ENCODE data around the gene CCDC148.

Gene CCDC148

DNA sequence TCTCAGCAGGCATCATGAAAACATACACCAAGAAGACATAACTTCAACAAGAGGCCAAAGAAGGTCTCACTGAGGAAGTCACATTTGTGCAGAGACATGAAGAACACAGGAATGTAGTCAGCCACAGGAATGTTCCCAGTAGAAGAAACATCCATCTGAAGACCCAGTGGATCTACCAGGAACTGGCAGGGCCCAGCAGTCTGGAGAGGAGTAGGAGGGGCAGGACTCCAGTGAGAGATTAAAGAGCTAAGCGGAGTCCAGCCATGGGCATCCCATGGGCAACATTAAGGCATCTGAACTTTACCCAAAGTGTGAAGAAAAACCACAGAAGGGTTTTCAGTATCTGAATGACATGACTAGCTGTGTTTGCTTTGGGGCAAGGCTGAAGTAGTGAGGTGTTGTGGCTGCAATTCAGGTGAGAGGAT is 251.8 kb downstream of the CCDC148 start:
- DNase-seq: no peak

DNA sequence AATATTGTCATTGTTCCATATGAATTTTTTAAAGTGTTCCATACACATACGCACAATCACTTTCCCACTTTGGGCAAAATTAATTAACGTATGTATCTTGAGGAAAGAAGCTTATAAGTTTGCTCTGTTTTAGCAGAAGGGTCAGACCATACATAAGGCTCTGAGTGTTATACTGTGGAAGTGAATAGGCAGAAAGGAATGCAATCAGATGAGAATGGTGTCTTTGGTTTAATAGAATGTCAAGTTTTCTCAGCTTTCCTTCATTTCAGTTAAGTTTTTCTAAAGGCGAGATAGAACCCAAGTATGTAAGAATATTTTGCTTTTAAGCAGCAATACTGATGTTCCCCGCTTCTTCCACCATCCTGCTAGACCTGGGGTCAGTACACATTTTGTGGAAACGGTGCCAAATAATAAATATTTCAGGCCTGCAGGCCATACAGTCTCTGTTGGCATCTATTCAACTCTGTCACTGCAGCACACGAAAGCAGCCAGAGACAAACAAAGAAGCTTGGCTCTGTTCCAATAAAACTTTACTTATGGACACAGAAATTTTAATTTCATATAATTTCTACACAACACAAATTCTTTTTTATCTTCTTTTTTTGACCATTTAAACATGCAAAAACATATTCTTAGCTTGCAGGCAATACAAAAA is 254.3 kb downstream of the CCDC148 start:
- DNase-seq: no peak

DNA sequence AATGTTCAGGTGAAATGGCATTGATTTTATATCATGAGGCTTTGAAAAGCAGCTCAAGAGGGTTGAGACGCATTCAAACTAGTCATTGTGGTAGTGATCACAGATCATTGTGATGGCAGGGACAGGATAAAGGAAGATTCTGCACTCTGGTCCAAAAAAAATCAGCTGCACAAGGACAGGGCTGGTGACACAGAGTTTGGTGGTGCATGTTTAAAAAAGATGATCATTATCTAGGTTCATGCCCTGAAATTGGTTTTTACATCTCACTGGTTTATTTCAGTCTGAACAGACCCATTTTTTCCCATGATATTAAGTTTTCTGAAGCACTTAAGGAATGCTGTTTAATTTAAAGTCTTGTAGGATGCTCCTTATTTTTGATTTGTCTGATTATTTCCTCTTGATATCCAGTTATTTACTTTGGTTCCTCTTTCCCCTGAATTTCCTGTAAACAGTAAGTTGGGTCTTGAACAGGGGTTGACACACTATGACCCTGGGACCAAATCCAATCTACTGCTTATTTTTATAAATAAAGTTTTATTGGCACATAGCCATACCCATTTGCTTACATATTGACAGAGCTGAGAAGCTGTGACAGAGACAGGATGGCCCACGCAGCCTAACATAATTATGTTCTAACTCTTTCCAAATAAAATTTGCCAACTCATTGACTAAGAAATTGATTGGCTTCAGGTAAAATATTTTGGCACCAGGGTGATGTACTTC is 256.5 kb downstream of the CCDC148 start:
- no peak for DNase-seq

- no peak for DNase-seq
Observed at GRCh38 chr2:158197940-158198339, 258.6 kb downstream of the CCDC148 start.

DNA sequence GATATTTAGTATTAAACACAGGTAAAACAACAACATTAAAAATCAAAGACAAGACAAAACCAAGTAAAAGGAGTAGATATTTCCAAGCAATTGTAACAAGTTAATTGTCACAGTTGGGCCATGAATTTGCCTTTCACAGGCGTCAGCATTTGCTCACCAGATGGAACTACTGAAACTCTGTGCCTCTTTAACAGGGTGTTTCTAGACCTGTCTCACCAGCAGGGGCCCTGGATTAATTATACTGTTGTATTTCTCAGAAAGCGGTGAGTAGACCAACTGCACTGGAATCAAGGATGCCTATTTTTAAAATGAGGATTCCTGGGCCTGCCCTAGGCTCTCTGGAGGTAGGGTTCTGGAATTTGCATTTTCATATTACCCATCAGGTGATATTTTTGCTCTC is 262.3 kb downstream of the CCDC148 start:
- DNase-seq: no peak

- DNase-seq: no peak
Observed at GRCh38 chr2:158192515-158193443, 263.8 kb downstream of the CCDC148 start.

GRCh38 chr2:158191076-158191895 is 265.3 kb downstream of the CCDC148 start:
- DNase-seq: no peak

DNA sequence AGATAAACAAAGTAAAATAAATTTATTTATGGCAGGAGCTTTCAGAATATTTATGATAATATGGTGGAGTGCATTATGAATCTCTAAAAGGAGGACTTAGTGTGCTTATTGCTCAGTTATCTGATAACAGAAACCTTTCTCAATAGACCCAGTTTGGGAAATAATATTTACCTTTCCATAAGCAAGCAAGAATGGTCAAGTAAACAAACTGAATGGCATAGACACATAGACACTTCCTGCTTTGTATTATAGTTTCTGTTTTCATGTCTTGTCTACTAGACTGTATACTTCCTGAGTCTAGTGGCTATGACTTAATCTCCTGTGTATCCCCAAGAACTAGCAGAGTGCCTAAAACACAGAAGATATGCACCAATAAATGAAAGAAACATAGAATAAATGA is 267.0 kb downstream of the CCDC148 start:
- DNase-seq: no peak

DNA sequence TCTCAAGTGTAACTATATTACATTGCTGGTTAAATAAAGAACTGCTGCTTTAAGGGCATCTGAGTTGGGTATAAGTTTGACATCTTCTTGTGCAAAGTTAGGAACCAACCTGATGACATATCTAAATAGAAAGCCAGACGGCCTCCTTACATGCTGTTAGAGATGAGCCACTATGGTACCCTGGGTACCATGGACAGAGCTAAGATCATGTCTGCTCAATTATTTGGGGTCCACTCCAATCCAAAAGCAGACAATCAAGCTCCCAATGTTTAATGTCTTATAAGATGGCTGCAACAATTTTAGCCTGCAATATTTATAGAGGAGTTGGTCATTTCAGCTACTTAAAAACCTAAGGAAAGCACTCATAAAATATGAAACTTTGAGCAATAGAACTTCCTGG is 268.6 kb downstream of the CCDC148 start:
- no peak for DNase-seq

DNA sequence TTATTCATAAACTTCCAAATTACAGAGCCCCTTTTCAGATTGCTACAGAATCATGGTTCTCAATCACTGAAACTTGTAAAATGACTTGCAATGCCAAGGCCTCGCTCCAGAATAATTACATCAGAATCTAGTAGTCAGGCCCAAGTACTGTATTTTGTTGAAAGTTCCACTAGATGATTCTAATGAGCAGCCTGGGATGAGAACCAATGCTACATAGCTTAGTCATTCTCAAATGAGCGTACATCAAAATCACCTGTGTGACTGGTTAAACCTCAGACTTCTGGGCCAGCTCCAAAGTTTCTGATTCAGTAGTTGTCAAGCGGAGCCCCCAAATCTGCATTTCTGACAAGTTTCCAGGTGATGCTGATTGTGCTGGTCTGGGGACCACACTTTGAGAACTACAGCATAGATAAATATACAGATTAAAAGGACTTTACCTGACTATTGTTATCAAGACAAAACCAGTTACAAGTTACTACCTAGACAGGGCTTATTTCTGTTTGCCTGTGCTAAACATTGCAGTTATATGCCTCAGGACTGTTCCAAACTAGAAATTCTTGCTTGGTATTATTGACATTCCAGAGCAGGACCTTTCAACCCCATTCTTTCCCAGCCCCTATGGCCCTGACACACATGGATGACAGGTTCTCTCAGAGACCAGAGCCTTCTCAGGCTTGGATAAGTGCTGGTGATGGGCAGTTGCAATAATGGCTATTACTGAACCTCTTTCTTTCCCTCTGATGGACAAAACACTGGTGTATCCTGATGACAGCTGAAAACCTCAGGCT is 271.8 kb downstream of the CCDC148 start:
- no peak for DNase-seq

DNA sequence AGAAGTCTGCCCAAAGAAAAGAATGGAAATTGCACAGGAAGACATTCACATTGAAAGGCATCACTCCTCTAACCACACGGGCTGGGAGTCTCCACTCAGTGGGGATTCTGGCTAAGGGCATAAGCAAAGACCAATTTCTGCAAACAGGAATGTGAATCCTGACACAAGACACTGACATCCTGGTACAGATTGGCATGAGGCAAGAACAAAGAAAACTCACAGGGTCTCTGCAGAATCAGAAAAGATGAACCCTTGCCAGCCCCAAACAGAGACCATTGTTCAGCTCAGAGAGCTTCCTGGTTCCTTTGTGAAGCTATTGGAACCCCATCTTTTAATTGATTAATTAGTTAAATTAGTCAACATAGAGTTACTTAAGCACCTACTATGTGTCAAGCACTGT is 272.6 kb downstream of the CCDC148 start:
- DNase-seq: no peak

- no peak for DNase-seq
Observed at GRCh38 chr2:158182676-158183295, 273.8 kb downstream of the CCDC148 start.

GRCh38 chr2:158181171-158181570 is 275.4 kb downstream of the CCDC148 start:
- DNase-seq: no peak

- DNase-seq: no peak
Observed at GRCh38 chr2:158179660-158180059, 276.9 kb downstream of the CCDC148 start.

- DNase-seq: no peak
Observed at GRCh38 chr2:158178646-158179045, 277.9 kb downstream of the CCDC148 start.

DNA sequence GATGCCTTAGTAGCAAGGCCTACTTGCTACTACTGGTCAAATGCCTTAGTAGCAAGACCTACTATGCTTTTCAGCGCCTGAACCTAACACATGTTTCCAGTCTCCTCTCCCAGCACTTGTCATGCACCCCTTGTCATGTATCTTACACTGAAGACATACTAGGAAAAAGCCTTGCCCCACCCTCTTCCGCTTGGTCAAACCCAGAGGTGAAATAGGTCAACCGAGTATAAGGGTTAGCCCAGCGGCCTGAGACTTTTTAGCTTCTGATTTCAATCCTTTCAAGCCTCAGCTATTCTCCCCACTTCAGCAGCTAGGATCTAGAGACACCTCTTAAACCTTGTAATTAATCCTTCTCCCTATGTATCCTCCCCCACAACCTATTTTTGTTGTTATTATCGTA is 281.6 kb downstream of the CCDC148 start:
- DNase-seq: no peak

DNA sequence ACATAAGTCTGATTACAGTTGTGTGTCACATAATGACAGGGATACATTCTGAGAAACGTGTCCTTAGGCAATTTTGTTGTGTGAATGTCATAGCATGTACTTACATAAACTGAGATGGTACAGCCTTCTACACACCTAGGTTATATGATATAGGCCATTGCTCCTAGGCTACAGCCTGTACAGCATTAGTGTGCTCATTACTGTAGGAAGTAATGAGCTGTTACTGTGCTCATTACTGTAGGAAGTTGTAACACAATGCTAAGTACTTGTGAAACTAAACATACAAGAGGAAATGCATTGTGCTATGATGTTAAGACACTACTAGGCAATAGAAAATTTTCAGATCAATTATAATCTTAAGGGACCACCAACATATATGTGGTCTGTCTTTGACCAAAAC is 282.1 kb downstream of the CCDC148 start:
- DNase-seq: no peak

DNA sequence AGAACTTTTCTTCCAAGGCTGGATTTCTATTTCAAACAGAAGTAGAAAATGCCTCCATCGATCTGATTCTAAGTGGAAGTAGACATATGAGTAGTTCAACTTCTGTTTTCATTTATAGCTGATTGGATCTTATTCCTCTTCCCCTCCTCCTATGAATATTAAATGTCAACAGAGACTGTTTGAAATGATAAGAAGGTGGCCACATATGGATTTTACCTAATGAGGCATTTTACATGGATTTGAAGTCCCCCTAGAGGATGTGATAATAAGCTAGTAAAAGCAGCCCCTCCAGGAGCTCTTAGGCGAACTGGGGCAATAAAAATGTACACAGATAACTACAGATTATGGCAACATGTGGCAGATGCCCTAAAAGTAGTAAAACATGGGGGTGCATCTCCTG is 283.8 kb downstream of the CCDC148 start:
- no peak for DNase-seq

DNA sequence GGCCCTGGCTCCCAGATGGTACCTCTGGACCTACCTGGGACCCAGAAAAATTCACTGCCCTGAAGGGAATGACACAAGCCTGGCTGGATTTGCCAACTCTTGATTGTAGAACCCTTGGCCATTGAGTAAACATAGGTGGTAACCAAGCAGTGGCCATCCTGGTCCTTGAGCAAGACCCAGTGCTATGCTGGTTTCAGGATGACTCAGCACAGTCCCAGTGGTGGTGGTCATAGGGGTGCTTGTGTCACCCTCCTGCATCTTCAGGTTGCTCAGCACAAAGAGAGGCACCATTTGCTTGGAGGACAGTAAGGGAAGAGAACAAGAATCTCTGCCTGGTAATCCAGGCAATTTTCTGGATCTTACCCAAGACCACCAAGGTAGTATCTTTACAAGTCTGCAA is 302.0 kb downstream of the CCDC148 start:
- no peak for DNase-seq

DNA sequence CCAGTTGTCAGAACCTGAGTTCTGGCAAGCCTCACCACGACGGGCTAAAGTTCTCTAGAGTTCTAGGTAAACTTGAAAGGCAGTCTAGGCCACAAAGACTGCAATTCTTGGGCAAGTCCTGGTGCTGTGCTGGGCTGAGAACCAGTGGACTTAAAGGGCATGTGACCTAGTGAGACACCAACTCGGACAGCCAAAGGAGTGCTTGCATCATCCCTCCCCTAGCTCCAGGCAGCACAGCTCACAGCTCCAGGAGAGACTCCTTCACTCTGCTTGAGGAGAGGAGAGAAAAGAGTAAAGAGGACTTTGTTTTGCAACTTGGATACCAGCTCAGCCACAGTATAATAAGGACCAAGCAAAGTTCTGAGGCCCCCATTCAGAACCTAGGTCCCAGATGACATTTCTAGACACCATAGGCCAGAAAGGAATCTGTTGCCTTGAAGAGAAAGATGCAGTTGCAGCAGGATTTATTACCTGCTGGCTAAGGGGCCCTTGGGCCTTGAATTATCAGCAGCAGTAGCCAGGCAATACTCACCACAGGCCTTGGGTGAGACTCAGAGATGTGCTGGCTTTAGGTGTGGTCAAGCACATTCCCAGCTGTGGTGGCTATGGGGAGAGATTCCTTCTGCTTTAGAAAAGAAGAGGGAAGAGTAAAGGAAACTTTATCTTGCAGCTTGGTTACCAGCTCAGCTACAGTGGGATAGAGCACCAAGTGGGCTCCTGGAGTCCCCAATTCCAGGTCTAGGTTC is 303.1 kb downstream of the CCDC148 start:
- DNase-seq: no peak

Data from activated CD4-positive, alpha-beta T cell treated with anti-CD3 and anti-CD28 coated beads for 1 hour (primary cell).